Tibial nerve (tissue), 4 donors: ENCODE data around the gene SNRNP200. TPM values are rescaled to one million over a fixed set of nuclear protein-coding genes. Genes with fewer than 3 reads are reported as not detected.

Experiments
- DNase-seq, 2 donors: peaks; one replicate each; pipeline ENCODE4 v3.0.0-alpha.2; 2019; ENCODE audit warnings: low spot score in 2 of 2
- H3K27ac ChIP-seq, 4 donors: fragments of 200-600 bp; sonication (generic) in 3 of 4; one replicate each; pipeline ENCODE4 v1.5.1; 2017 to 2019; ENCODE audit warnings: mild to moderate bottlenecking in 1 of 4
- H3K27me3 ChIP-seq, 2 donors: fragments of 200-600 bp; sonication (generic) in 1 of 2; one replicate each; pipeline versions ENCODE4 v1.5.1 to v1.6.0; 2017 to 2019
- H3K36me3 ChIP-seq, 3 donors: fragments of 200-600 bp; sonication (generic); one replicate each; pipeline ENCODE4 v1.5.1; 2018 to 2019
- H3K4me1 ChIP-seq, 4 donors: fragments of 200-600 bp; sonication (generic) in 3 of 4; one replicate each; pipeline ENCODE4 v1.5.1; 2017 to 2019
- H3K4me3 ChIP-seq, 4 donors: fragments of 200-600 bp; sonication (generic) in 3 of 4; one replicate each; pipeline ENCODE4 v1.5.1; 2017 to 2019; ENCODE audit warnings: mild to moderate bottlenecking in 1 of 4, moderate library complexity in 1 of 4
- H3K9me3 ChIP-seq, 4 donors: fragments of 200-600 bp; sonication (generic) in 3 of 4; one replicate each; pipeline ENCODE4 v1.5.1; 2017 to 2019
- EP300 ChIP-seq, 2 donors: sonication (generic); formaldehyde crosslinking; IDR thresholded peaks; one replicate each; pipeline ENCODE4 v1.6.1; 2017; ENCODE audit warnings: antibody characterized with exemption in 2 of 2, mild to moderate bottlenecking in 1 of 2
- POLR2A ChIP-seq, 2 donors: fragments of 450-650 bp; IDR thresholded peaks; one replicate each; pipeline ENCODE4 v1.6.1; 2017; ENCODE audit warnings: antibody characterized with exemption in 2 of 2, mild to moderate bottlenecking in 2 of 2, moderate library complexity in 2 of 2
- WGBS, 2 donors: methylation state at CpG; one replicate each; pipeline ENCODE4 v1.1.5; 2018; 5-methylcytosine and 5-hydroxymethylcytosine counted together
- total RNA-seq, 4 donors: library from RNA; depleted of rRNA; stranded (reverse); fragments of >200 nt; gene quantifications; one replicate each; pipeline ENCODE4 v1.1.0, GENCODE V29; 2016
- TF ChIP-seq, protein P1 (sequence below), 5 experiments: fragments of 200-600 bp in 3 of 5; fragments of 450-650 bp in 2 of 5; sonication (generic) in 3 of 5; IDR thresholded peaks; one replicate each; pipeline ENCODE4 v1.5.1; 2016 to 2019; ENCODE audit warnings: antibody characterized with exemption in 5 of 5, mild to moderate bottlenecking in 3 of 5, moderate library complexity in 2 of 5

SNRNP200 gene
- total RNA-seq, 4 donors from 2014 or later = 79.4 to 106 (median 90.1) TPM

DNA sequence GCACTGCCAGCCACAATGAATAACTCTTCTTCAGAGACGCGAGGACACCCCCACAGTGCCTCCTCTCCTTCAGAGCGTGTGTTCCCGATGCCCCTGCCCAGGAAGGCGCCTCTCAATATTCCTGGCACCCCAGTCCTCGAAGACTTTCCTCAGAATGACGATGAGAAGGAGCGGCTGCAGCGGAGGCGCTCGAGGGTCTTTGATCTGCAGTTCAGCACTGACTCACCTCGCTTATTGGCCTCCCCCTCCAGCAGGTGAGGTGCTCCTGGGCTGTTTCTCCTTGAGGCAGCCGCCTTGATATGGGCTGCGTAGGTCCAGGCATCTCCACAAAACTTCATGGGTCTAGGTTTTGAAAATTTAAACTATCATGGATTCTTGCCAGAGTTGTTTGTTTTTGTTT lies 36.3 kb upstream of the SNRNP200 start:
- H3K27me3 ChIP-seq = no peaks in the 10 kb centered on the region
- WGBS, 2 donors = 91 to 95% methylated on average over 14 of the region's 14 CpGs
- no peaks in the 10 kb centered on the region for H3K9me3 ChIP-seq
- no peak for TF ChIP-seq POLR2A (IDR thresholded peaks at IDR 0.05)
- TF ChIP-seq, protein P1, sequence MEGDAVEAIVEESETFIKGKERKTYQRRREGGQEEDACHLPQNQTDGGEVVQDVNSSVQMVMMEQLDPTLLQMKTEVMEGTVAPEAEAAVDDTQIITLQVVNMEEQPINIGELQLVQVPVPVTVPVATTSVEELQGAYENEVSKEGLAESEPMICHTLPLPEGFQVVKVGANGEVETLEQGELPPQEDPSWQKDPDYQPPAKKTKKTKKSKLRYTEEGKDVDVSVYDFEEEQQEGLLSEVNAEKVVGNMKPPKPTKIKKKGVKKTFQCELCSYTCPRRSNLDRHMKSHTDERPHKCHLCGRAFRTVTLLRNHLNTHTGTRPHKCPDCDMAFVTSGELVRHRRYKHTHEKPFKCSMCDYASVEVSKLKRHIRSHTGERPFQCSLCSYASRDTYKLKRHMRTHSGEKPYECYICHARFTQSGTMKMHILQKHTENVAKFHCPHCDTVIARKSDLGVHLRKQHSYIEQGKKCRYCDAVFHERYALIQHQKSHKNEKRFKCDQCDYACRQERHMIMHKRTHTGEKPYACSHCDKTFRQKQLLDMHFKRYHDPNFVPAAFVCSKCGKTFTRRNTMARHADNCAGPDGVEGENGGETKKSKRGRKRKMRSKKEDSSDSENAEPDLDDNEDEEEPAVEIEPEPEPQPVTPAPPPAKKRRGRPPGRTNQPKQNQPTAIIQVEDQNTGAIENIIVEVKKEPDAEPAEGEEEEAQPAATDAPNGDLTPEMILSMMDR (IDR thresholded peaks at IDR 0.05) = no peak
- TF ChIP-seq EP300 (IDR thresholded peaks at IDR 0.05) = no peak
- DNase-seq = no peak
- H3K36me3 ChIP-seq = no peaks in the 10 kb centered on the region
- H3K4me3 ChIP-seq = no peak overlapping the region
- no peaks in the 10 kb centered on the region for H3K4me1 ChIP-seq
- no peak overlapping the region for H3K27ac ChIP-seq

DNA sequence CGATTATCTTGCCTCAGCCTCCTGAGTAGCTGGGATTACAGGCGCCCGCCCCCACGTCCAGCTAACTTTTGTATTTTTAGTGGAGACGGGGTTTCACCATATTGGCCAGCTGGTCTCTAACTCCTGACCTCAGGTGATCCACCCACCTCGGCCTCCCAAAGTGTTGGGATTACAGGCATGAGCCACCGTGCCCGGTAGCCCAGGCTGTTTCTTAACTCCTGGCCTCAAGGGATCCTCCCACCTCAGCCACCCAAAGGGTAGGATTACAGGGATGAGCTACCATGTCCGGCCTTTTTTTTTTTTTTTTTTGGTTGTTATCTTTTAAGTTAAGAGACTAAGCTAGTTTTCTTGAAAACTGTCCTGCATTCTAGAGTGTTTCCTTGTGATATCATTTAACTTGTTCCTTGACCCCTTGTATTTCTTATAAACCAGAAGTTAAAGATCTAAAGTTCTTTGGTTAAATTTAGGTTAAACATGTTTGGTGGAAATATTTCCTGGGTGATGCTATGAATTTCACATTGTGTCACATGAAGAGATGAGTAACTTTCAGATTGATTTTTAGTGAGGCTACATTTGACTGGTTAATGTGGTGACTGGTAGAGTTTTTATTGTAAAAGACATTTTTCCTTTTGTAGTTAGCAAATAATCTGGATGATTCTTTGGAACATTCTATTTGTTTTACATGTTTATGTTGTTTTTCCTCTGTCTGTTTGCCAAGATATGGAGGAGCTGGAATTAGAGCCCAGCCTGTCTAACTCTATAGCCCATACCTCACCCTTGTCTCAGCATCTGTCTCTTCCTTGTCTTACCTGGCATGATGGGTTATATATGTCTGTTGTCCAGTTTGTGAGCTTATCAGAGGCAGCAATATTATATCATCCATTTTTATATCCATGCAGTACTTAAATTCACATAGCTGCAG lies 35.4 kb upstream of the SNRNP200 start:
- H3K9me3 ChIP-seq = no peaks in the 10 kb centered on the region
- TF ChIP-seq POLR2A (IDR thresholded peaks at IDR 0.05) (no peak), EP300 (IDR thresholded peaks at IDR 0.05) (no peak)
- TF ChIP-seq, protein P1 (IDR thresholded peaks at IDR 0.05) = no peak
- H3K36me3 ChIP-seq = no peaks in the 10 kb centered on the region
- no peak overlapping the region for H3K27ac ChIP-seq
- no peak for DNase-seq
- WGBS, 2 donors = 85 to 88% methylated on average over 8 to 9 of the region's 9 CpGs
- H3K4me1 ChIP-seq = peaks cover 0 to 6% (median 3%) of the 10 kb centered on the region in 4 donors
- H3K27me3 ChIP-seq = no peaks in the 10 kb centered on the region
- no peak overlapping the region for H3K4me3 ChIP-seq

DNA sequence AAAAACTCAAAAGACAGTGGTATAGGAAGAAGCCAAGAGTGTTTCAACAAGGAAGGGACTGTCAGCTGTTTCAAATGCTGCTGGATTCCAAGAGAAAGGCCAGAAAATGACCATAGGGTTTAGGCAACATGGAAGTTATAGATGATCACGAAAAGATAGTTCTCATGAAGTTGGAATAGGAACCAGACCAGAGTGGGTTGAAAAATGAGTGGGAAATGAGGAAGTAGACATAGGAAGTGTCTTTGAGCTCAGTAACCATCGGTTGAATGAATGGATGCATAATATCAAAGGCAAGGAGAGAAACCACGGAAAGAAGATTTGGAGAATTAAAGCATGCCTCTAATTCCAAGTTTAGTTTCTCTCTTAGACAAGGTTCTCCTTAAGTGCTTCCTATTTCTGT lies 31.5 kb upstream of the SNRNP200 start:
- DNase-seq = no peak
- Histone ChIP-seq H3K9me3 (no peaks in the 10 kb centered on the region), H3K36me3 (no peaks in the 10 kb centered on the region), H3K4me1 (peaks cover 0 to 12% (median 6%) of the 10 kb centered on the region in 4 donors), H3K27me3 (no peaks in the 10 kb centered on the region), H3K4me3 (no peak overlapping the region), H3K27ac (no peak overlapping the region)
- WGBS, 2 donors = 84 to 87% methylated on average over 3 of the region's 3 CpGs
- TF ChIP-seq POLR2A (IDR thresholded peaks at IDR 0.05) = no peak
- TF ChIP-seq EP300 (IDR thresholded peaks at IDR 0.05) = no peak
- TF ChIP-seq, protein P1 (IDR thresholded peaks at IDR 0.05) = no peak

DNA sequence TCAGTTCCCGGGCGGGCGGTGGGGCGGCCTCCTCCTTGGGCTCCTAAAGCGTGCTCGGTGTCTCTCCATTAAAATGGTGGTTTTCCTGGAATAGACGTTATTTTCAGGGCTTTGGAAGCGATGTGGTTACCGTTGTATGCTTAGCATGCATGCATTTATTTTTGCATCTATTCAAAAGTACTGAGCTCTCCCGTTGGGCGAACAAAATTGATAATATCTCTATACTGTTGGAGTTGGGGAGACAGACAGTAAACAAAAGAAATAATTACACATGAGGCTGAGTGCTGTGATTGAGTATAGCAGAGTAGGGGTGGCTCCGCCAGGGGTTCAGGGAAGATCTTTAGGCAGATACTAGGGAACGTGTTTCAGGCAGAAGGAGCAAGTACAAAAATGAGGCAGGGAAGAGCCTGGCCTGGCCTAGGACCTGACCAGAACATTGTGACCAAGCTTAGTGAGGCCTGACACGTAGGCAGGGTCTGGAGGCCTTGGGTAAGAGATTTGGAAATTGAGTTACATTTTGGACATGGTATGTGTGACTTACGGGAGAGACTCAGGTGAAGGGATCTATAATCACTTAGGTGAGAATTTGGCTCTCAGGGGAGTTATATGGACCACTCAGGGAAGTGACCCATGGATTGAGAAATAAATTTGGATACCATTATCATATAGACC lies 30.9 kb upstream of the SNRNP200 start:
- Histone ChIP-seq H3K4me1 (peaks cover 0 to 17% (median 6%) of the 10 kb centered on the region in 4 donors), H3K4me3 (peak overlapping the region; percentile 50 to 67 (median 60)), H3K27me3 (no peaks in the 10 kb centered on the region), H3K36me3 (no peaks in the 10 kb centered on the region), H3K27ac (peak overlapping the region in 2 of 4 donors; percentile 87 to 92), H3K9me3 (no peaks in the 10 kb centered on the region)
- DNase-seq = no peak
- WGBS, 2 donors = 13% methylated on average over 15 of the region's 15 CpGs
- TF ChIP-seq, protein P1 (IDR thresholded peaks at IDR 0.05) = no peak
- TF ChIP-seq POLR2A (IDR thresholded peaks at IDR 0.05) (no peak), EP300 (IDR thresholded peaks at IDR 0.05) (no peak)

DNA sequence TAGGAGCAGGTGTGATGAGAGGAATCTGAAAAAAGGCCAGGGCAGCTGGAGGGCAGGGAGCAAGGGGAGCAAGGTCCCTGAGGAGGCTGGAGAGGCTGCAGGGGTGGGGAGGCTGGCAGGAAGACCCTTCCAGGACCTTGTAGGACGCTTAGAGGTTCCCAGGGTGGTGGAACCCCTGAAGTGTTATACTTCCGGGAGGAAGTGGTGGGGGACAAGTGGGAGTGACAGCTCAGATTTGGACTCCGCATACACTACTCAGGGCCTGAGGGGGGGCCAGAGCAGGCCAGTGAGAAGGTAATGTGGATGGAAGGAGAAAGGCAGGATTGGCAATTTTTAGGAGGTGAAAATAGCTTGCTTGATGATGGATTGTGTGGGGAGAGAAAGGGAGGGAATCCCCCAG lies 28.4 kb upstream of the SNRNP200 start:
- H3K4me3 ChIP-seq = no peak overlapping the region
- H3K27ac ChIP-seq = peak overlapping the region in 1 of 4 donors; percentile 4
- 87 to 93% methylated on average over 3 of the region's 3 CpGs for WGBS, 2 donors
- no peaks in the 10 kb centered on the region for H3K27me3 ChIP-seq
- H3K4me1 ChIP-seq = peaks cover 0 to 36% (median 6%) of the 10 kb centered on the region in 4 donors
- TF ChIP-seq, protein P1 (IDR thresholded peaks at IDR 0.05) = no peak
- TF ChIP-seq EP300 (IDR thresholded peaks at IDR 0.05) = no peak
- TF ChIP-seq POLR2A (IDR thresholded peaks at IDR 0.05) = no peak
- H3K9me3 ChIP-seq = no peaks in the 10 kb centered on the region
- DNase-seq = no peak
- no peaks in the 10 kb centered on the region for H3K36me3 ChIP-seq
